CD8-positive, alpha-beta memory T cell (primary cell): ENCODE results near the gene PHKG2. TPM values are rescaled to one million over a fixed set of nuclear protein-coding genes. Genes with fewer than 3 reads are reported as not detected.

Experiments used
- CTCF ChIA-PET: fragments of 350-600 bp; sonication (Branson Sonifier 250); formaldehyde crosslinking; loops from one replicate; lab custom pipeline; 2021; ENCODE audit warnings: antibody characterized with exemption; lab: Charles Lee
- POLR2A ChIA-PET: fragments of 350-600 bp; sonication (Branson Sonifier 250); formaldehyde crosslinking; loops from one replicate; lab custom pipeline; 2021; ENCODE audit warnings: antibody characterized with exemption; lab: Charles Lee
- DNase-seq, 5 donors: peaks; one replicate each; pipeline versions ENCODE4 v3.0.0 to v3.0.0-alpha.2; 2020 to 2022; ENCODE audit warnings: mixed read lengths in 1 of 5
- H3K27ac ChIP-seq: one replicate; pipeline ENCODE4 v1.7.0; 2013; ENCODE audit warnings: low read depth, mild to moderate bottlenecking, low read length, moderate library complexity
- H3K27me3 ChIP-seq: 2 replicates; pipeline ENCODE4 v1.7.0; 2013; ENCODE audit warnings: low read length, mild to moderate bottlenecking; ENCODE audit not compliant: insufficient read depth, poor library complexity, severe bottlenecking
- H3K36me3 ChIP-seq: 2 replicates; pipeline ENCODE4 v1.7.0; 2013; ENCODE audit warnings: mild to moderate bottlenecking, low read length, moderate library complexity; ENCODE audit not compliant: insufficient read depth
- H3K4me1 ChIP-seq: 2 replicates; pipeline ENCODE4 v1.7.0; 2013; ENCODE audit warnings: mild to moderate bottlenecking, low read length, moderate library complexity; ENCODE audit not compliant: insufficient read depth
- H3K4me3 ChIP-seq: 2 replicates; pipeline ENCODE4 v1.7.0; 2013; ENCODE audit warnings: mild to moderate bottlenecking, low read length
- H3K9me3 ChIP-seq: 2 replicates; pipeline ENCODE4 v1.7.0; 2013; ENCODE audit warnings: mild to moderate bottlenecking, low read length
- H3K27ac Mint-ChIP-seq, 8 donors: one replicate each; pipeline ENCODE4 v1.8.0; 2020 to 2021; ENCODE audit warnings: mixed read lengths in 8 of 8, mild to moderate bottlenecking in 6 of 8, inconsistent platforms in 3 of 8, moderate library complexity in 3 of 8
- H3K27me3 Mint-ChIP-seq, 2 donors: one replicate each; pipeline ENCODE4 v1.8.0; 2020 to 2021; ENCODE audit warnings: mixed read lengths in 2 of 2, mild to moderate bottlenecking in 1 of 2, moderate library complexity in 1 of 2
- H3K36me3 Mint-ChIP-seq, 3 donors: one replicate each; pipeline ENCODE4 v1.8.0; 2020 to 2021; ENCODE audit warnings: mixed read lengths in 3 of 3, inconsistent platforms in 1 of 3, mild to moderate bottlenecking in 1 of 3
- H3K4me1 Mint-ChIP-seq, 3 donors: one replicate each; pipeline ENCODE4 v1.8.0; 2020 to 2021; ENCODE audit warnings: mixed read lengths in 3 of 3, inconsistent platforms in 1 of 3, mild to moderate bottlenecking in 1 of 3
- H3K4me3 Mint-ChIP-seq, 7 donors: one replicate each; pipeline ENCODE4 v1.8.0; 2020 to 2021; ENCODE audit warnings: mixed read lengths in 7 of 7, mild to moderate bottlenecking in 6 of 7, moderate library complexity in 4 of 7, inconsistent platforms in 2 of 7
- H3K9me3 Mint-ChIP-seq, 5 donors: one replicate each; pipeline ENCODE4 v1.8.0; 2020 to 2022; ENCODE audit warnings: mixed read lengths in 5 of 5, mild to moderate bottlenecking in 3 of 5, moderate library complexity in 2 of 5, inconsistent platforms in 1 of 5
- polyA plus RNA-seq: library from polyadenylated mRNA; unstranded; fragments of 300-500 nt; fragmentation: Illumina TruSeq; gene quantifications from one replicate; pipeline ENCODE4 v1.2.3, GENCODE V29; 2021
- total RNA-seq, 2 experiments: library from RNA; stranded (reverse); gene quantifications; one replicate each; pipeline ENCODE4 v1.2.3, GENCODE V29; 2021

PHKG2 gene
- total and polyA plus RNA-seq, 3 experiments from 2014 or later = 31.8 to 47.0 (median 32.2) TPM

DNA sequence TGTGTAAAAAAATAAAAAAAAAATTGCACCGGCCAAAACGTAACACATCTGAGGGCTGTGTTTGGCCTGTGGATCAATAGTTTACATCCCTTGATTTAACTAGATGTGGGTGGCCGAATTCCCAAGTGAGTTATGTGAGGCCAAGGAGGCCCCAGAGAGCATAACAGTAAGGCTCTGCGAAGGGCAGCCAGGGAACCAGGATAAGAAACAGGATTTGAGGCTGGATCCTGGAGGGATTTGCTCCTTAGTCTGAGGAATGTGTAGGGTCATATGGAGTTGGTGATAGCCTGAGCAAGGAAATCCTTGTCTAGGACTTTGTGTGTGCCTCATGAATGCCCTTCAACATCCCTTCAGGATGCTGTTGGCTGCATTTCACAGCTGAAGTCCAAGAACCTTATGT lies 2.0 kb downstream of the PHKG2 start:
- DNase-seq = no peak
- POLR2A ChIA-PET = no interaction called here
- Mint-ChIP-seq H3K27ac (peak overlapping the region in 4 of 8 donors; percentile 10 to 50 (median 40)), H3K27me3 (no peaks in the 10 kb centered on the region), H3K4me3 (peak overlapping the region; percentile 35 to 91 (median 79)), H3K4me1 (peaks cover 22 to 35% (median 34%) of the 10 kb centered on the region in 3 donors), H3K9me3 (no peaks in the 10 kb centered on the region), H3K36me3 (peaks cover 4 to 53% (median 11%) of the 10 kb centered on the region in 3 donors)
- Histone ChIP-seq H3K36me3 (peaks cover 13% of the 10 kb centered on the region), H3K4me3 (no peak overlapping the region), H3K4me1 (peaks cover 14% of the 10 kb centered on the region), H3K27me3 (no peaks in the 10 kb centered on the region), H3K27ac (no peak overlapping the region), H3K9me3 (no peaks in the 10 kb centered on the region)
- CTCF ChIA-PET = no interaction called here

- Histone ChIP-seq H3K36me3 (peaks cover 13% of the 10 kb centered on the region), H3K27ac (no peak overlapping the region), H3K4me1 (peaks cover 14% of the 10 kb centered on the region), H3K4me3 (no peak overlapping the region), H3K9me3 (no peaks in the 10 kb centered on the region), H3K27me3 (no peaks in the 10 kb centered on the region)
- POLR2A ChIA-PET = no interaction called here
- Mint-ChIP-seq H3K9me3 (no peaks in the 10 kb centered on the region), H3K4me1 (peaks cover 22 to 35% (median 34%) of the 10 kb centered on the region in 3 donors), H3K36me3 (peaks cover 4 to 59% (median 11%) of the 10 kb centered on the region in 3 donors), H3K4me3 (peak overlapping the region in 5 of 7 donors; percentile 9 to 86 (median 56)), H3K27ac (peak overlapping the region in 3 of 8 donors; percentile 52 to 95 (median 86)), H3K27me3 (no peaks in the 10 kb centered on the region)
- DNase-seq = peak in 1 of 5 donors; percentile 30
- CTCF ChIA-PET = no interaction called here
Measured at GRCh38 chr16:30750876-30751465, 2.7 kb downstream of the PHKG2 start.

DNA sequence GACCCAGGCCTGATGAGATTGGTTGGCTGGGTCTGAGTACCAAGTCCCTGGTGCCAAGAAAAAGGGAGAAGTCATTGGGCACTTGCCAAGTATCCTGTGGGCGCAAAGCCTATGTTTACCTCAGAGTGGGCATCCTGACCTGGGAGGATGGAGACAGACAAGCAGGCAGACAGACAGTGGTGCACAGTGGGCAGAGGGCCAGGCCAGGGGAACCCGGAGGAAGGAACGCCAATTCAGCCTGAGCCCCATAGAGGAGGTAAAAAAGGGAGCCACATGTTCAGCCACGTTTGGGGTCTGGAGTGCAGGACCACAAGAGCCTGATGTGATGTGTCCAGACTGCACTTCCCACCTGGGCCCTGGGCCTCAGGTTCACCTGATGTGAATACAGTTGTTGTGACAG lies 5.4 kb downstream of the PHKG2 start:
- Mint-ChIP-seq H3K27ac (no peak overlapping the region), H3K4me1 (peaks cover 9 to 21% (median 21%) of the 10 kb centered on the region in 3 donors), H3K4me3 (no peak overlapping the region), H3K9me3 (no peaks in the 10 kb centered on the region), H3K36me3 (peaks cover 4 to 72% (median 11%) of the 10 kb centered on the region in 3 donors), H3K27me3 (no peaks in the 10 kb centered on the region)
- no peaks in the 10 kb centered on the region for H3K9me3 ChIP-seq
- H3K27me3 ChIP-seq = no peaks in the 10 kb centered on the region
- no peak overlapping the region for H3K4me3 ChIP-seq
- POLR2A ChIA-PET = interaction anchor here (0.6 kb wide), 1 partner anchor 403 kb away, joined by 9 read pairs; no protein-coding TSS in a partner anchor
- no peak for DNase-seq
- H3K27ac ChIP-seq = no peak overlapping the region
- CTCF ChIA-PET = no interaction called here
- H3K4me1 ChIP-seq = peaks cover 6% of the 10 kb centered on the region
- H3K36me3 ChIP-seq = peaks cover 13% of the 10 kb centered on the region

DNA sequence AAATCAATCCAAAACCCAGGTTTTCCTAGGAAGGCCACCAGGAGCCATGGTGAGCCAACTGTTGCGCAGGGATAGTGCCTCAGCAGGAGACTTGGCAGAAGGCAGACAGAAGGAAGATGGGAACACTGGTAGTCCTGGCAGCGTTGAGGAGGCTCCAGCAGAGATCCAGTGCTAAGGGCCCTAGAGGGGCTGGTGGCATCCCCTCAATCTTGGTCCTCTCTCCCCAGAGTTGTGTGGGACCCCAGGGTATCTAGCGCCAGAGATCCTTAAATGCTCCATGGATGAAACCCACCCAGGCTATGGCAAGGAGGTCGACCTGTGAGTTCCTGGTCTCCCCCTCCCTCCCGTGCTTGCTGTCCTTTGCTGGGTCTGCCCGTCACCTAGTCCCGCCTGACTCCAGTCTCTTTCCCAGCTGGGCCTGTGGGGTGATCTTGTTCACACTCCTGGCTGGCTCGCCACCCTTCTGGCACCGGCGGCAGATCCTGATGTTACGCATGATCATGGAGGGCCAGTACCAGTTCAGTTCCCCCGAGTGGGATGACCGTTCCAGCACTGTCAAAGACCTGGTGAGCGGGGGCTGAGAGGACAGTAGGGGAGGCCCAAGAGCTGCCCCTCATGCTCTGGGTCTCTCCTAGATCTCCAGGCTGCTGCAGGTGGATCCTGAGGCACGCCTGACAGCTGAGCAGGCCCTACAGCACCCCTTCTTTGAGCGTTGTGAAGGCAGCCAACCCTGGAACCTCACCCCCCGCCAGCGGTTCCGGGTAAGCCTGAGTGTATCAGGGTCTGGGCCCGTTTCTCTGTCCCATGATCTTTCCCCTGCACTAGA lies 7.9 kb downstream of the PHKG2 start:
- ChIA-PET CTCF (no interaction called here), POLR2A (no interaction called here)
- Mint-ChIP-seq H3K9me3 (no peaks in the 10 kb centered on the region), H3K4me3 (no peak overlapping the region), H3K27me3 (no peaks in the 10 kb centered on the region), H3K27ac (peak overlapping the region in 1 of 8 donors; percentile 46), H3K36me3 (peaks cover 4 to 61% (median 11%) of the 10 kb centered on the region in 3 donors), H3K4me1 (peaks cover 9 to 13% (median 9%) of the 10 kb centered on the region in 3 donors)
- H3K9me3 ChIP-seq = no peaks in the 10 kb centered on the region
- no peaks in the 10 kb centered on the region for H3K27me3 ChIP-seq
- peaks cover 13% of the 10 kb centered on the region for H3K36me3 ChIP-seq
- H3K27ac ChIP-seq = no peak overlapping the region
- peaks cover 8% of the 10 kb centered on the region for H3K4me1 ChIP-seq
- no peak overlapping the region for H3K4me3 ChIP-seq
- no peak for DNase-seq

GRCh38 chr16:30756781-30757100 lies 8.5 kb downstream of the PHKG2 start:
- ChIA-PET CTCF (no interaction called here), POLR2A (no interaction called here)
- Mint-ChIP-seq H3K4me3 (no peak overlapping the region), H3K27me3 (no peaks in the 10 kb centered on the region), H3K9me3 (no peaks in the 10 kb centered on the region), H3K27ac (no peak overlapping the region), H3K4me1 (peaks cover 10% of the 10 kb centered on the region in 3 donors), H3K36me3 (peaks cover 0 to 58% (median 6%) of the 10 kb centered on the region in 3 donors)
- no peak for DNase-seq
- H3K27ac ChIP-seq = no peak overlapping the region
- H3K4me1 ChIP-seq = peaks cover 12% of the 10 kb centered on the region
- H3K9me3 ChIP-seq = no peaks in the 10 kb centered on the region
- H3K4me3 ChIP-seq = no peak overlapping the region
- H3K36me3 ChIP-seq = peaks cover 13% of the 10 kb centered on the region
- no peaks in the 10 kb centered on the region for H3K27me3 ChIP-seq

DNA sequence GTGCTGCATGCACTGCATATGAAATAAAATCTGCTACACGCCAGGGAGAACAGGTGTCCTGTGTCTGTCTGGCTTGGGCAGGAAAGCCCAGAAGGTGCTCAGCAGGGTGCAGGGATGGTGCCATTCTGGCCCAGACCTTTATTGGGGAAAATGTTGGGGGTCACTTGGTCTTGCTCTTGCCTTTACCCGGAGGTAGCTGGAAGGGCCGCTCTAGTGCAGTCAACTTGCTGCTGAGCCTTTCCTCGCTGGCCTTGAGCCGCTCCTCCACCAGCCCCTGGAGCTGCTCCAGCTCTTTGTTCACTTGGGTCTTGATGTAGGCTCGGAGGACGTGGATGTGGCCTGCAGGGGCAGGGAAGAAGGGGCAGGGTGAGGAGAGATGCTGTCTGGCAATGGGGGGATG lies 9.1 kb downstream of the PHKG2 start:
- H3K27ac Mint-ChIP-seq = no peak overlapping the region
- Histone ChIP-seq H3K4me1 (peaks cover 12% of the 10 kb centered on the region), H3K27ac (no peak overlapping the region), H3K36me3 (peaks cover 13% of the 10 kb centered on the region), H3K9me3 (no peaks in the 10 kb centered on the region), H3K4me3 (no peak overlapping the region), H3K27me3 (no peaks in the 10 kb centered on the region)
- no peaks in the 10 kb centered on the region for H3K9me3 Mint-ChIP-seq
- DNase-seq = no peak
- H3K36me3 Mint-ChIP-seq = peaks cover 0 to 63% (median 6%) of the 10 kb centered on the region in 3 donors
- peaks cover 13 to 15% (median 15%) of the 10 kb centered on the region in 3 donors for H3K4me1 Mint-ChIP-seq
- CTCF ChIA-PET = no interaction called here
- H3K4me3 Mint-ChIP-seq = peak overlapping the region in 1 of 7 donors; percentile 22
- POLR2A ChIA-PET = no interaction called here
- H3K27me3 Mint-ChIP-seq = no peaks in the 10 kb centered on the region

DNA sequence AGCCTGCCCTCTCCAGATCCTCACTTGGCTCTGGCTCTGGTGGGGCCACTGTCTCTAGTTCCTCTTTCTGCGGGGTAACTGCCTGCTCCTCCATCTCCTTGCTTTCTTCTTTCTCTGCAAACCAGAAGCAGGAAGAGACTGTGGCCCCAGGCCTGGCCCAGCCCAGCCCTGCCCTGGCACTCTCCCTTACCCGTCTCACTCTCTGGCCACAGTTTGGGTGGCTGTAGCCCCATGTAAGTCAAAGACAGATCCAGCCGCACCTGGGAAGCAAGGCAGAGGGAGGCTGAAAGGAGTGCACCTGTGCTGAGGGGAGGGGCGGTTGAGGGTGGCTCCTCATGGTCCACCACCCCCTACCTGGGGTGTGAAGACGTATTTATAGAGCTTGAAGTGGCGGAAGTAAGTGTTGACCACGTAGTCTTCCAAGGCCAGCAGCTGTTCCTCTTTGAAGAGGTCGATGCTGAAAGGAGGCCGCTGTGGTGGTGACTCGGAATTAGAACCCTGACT lies 10.8 kb downstream of the PHKG2 start:
- no peak overlapping the region for H3K4me3 ChIP-seq
- no peaks in the 10 kb centered on the region for H3K9me3 ChIP-seq
- peak overlapping the region in 1 of 8 donors; percentile 66 for H3K27ac Mint-ChIP-seq
- peaks cover 27 to 31% (median 30%) of the 10 kb centered on the region in 3 donors for H3K4me1 Mint-ChIP-seq
- peaks cover 0 to 65% (median 4%) of the 10 kb centered on the region in 3 donors for H3K36me3 Mint-ChIP-seq
- no peaks in the 10 kb centered on the region for H3K9me3 Mint-ChIP-seq
- no peaks in the 10 kb centered on the region for H3K27me3 ChIP-seq
- H3K27ac ChIP-seq = no peak overlapping the region
- H3K4me3 Mint-ChIP-seq = peak overlapping the region in 4 of 7 donors; percentile 26 to 99 (median 60)
- no peaks in the 10 kb centered on the region for H3K27me3 Mint-ChIP-seq
- peaks cover 27% of the 10 kb centered on the region for H3K4me1 ChIP-seq
- DNase-seq = no peak
- ChIA-PET CTCF (interaction anchor here (1.8 kb wide), 1 partner anchor 55 kb away, joined by 5 read pairs; no protein-coding TSS in a partner anchor), POLR2A (no interaction called here)
- H3K36me3 ChIP-seq = peaks cover 15% of the 10 kb centered on the region
